Measurements from ENCODE around the gene APOBEC3B.
A peak's percentile ranks its signal among the peaks of the same experiment; 100 is the strongest.
"Not testable (repeated sequence)": the region's sequence is repeated elsewhere in the genome, so short reads cannot be mapped to it uniquely, and the experiment has no call there.

The APOBEC3B gene

GRCh38 chr22:38981992-38982927 is at the start of gene APOBEC3B:
TSS of gene APOBEC3B (plus strand) at chr22:38982347. CDS start at chr22:38982454, 107 bp downstream.
- DNase-seq (ENCODE audit: low spot score): peak; percentile 94

GRCh38 chr22:38935023-38935422 is 47.1 kb upstream of the APOBEC3B start:
- DNase-seq (ENCODE audit: low spot score): no peak

GRCh38 chr22:38935616-38936015 is 46.5 kb upstream of the APOBEC3B start:
- no peak for DNase-seq (ENCODE audit: low spot score)

GRCh38 chr22:38936562-38936961 is 45.6 kb upstream of the APOBEC3B start:
- DNase-seq (ENCODE audit: low spot score): no peak

GRCh38 chr22:38937036-38937435 is 45.1 kb upstream of the APOBEC3B start:
- DNase-seq (ENCODE audit: low spot score): no peak

GRCh38 chr22:38937541-38937940 is 44.6 kb upstream of the APOBEC3B start:
- no peak for DNase-seq (ENCODE audit: low spot score)

- no peak for DNase-seq (ENCODE audit: low spot score)
These were observed 43.9 kb upstream of the APOBEC3B start for GRCh38 chr22:38938221-38938620.

- DNase-seq (ENCODE audit: low spot score): no peak
These were observed 43.2 kb upstream of the APOBEC3B start for GRCh38 chr22:38938925-38939324.

- no peak for DNase-seq (ENCODE audit: low spot score)
These were observed 41.2 kb upstream of the APOBEC3B start for GRCh38 chr22:38940811-38941384.

- DNase-seq (ENCODE audit: low spot score): no peak
These were observed 40.6 kb upstream of the APOBEC3B start for GRCh38 chr22:38941488-38941987.

- DNase-seq (ENCODE audit: low spot score): no peak
These were observed 39.4 kb upstream of the APOBEC3B start for GRCh38 chr22:38942702-38943101.

GRCh38 chr22:38943201-38943600 is 38.9 kb upstream of the APOBEC3B start:
- DNase-seq (ENCODE audit: low spot score): no peak

GRCh38 chr22:38943882-38944281 is 38.3 kb upstream of the APOBEC3B start:
- no peak for DNase-seq (ENCODE audit: low spot score)

- DNase-seq (ENCODE audit: low spot score): no peak
These were observed 37.5 kb upstream of the APOBEC3B start for GRCh38 chr22:38944653-38945052.

- not testable (repeated sequence) for DNase-seq (ENCODE audit: low spot score)
These were observed 36.3 kb upstream of the APOBEC3B start for GRCh38 chr22:38945706-38946338.

GRCh38 chr22:38946771-38947170 is 35.4 kb upstream of the APOBEC3B start:
- no peak for DNase-seq (ENCODE audit: low spot score)

- DNase-seq (ENCODE audit: low spot score): no peak
These were observed 34.6 kb upstream of the APOBEC3B start for GRCh38 chr22:38947321-38948140.

GRCh38 chr22:38948181-38948940 is 33.8 kb upstream of the APOBEC3B start:
- no peak for DNase-seq (ENCODE audit: low spot score)

GRCh38 chr22:38949889-38950405 is 32.2 kb upstream of the APOBEC3B start:
- no peak for DNase-seq (ENCODE audit: low spot score)

- no peak for DNase-seq (ENCODE audit: low spot score)
These were observed 31.4 kb upstream of the APOBEC3B start for GRCh38 chr22:38950527-38951295.
